Motor neuron (in vitro differentiated cells): Measurements from ENCODE around the gene RCBTB1. TPM values are rescaled to one million over a fixed set of nuclear protein-coding genes. Genes with fewer than 3 reads are reported as not detected.
"Not testable (repeated sequence)": the region's sequence is repeated elsewhere in the genome, so short reads cannot be mapped to it uniquely, and the experiment has no call there.

ENCODE experiments used
- ATAC-seq, 8 experiments: fragments of 200-7000 bp; cut with Tn5 transposase; replicated peaks in 6 of 8; 2 replicates each; pipeline ENCODE4 v1.8.0; 2021; ENCODE audit warnings: mild to moderate bottlenecking in 8 of 8, moderate library complexity in 8 of 8
- H3K27ac ChIP-seq, 2 donors: fragments of 250-450 bp; sonication (Bioruptor Pico); 2 replicates each; pipeline ENCODE4 v1.9.0; 2021; ENCODE audit warnings: antibody characterized with exemption in 2 of 2, mild to moderate bottlenecking in 2 of 2, moderate library complexity in 1 of 2
- H3K4me1 ChIP-seq, 2 donors: fragments of 250-450 bp; sonication (Bioruptor Pico); replicated peaks in 1 of 2; 2 replicates each; pipeline ENCODE4 v1.6.1; 2021; ENCODE audit warnings: antibody characterized with exemption in 2 of 2, mild to moderate bottlenecking in 2 of 2, moderate library complexity in 1 of 2
- H3K4me3 ChIP-seq, 5 donors: fragments of 250-450 bp; sonication (Bioruptor Pico); 2 replicates each; pipeline ENCODE4 v1.9.0; 2021; ENCODE audit warnings: antibody characterized with exemption in 5 of 5, mild to moderate bottlenecking in 5 of 5, moderate library complexity in 4 of 5
- WGBS, 10 experiments: fragments of 450-650 bp; shearing (Covaris generic); methylation state at CpG; one replicate each; pipeline ENCODE4 v1.0.0; 2022; 5-methylcytosine and 5-hydroxymethylcytosine counted together
- in situ Hi-C, 9 experiments: fragments of 400-800 bp; cut with MboI; loops; one replicate each; pipeline ENCODE4 v1.15.0; 2021; ENCODE audit warnings: low sequenced_read_pairs in 9 of 9, low pct_unique_long_range_greater_than_20kb in 2 of 9; ENCODE audit not compliant: unreplicated experiment in 9 of 9
- total RNA-seq, 8 experiments: library from RNA; unstranded; fragments of 300-600 nt; gene quantifications; 2 replicates each; pipeline versions ENCODE4 v1.2.3 to v1.2.4, GENCODE V29; 2022

Gene RCBTB1
- total RNA-seq, 8 experiments from 2014 or later: 13.6 to 27.5 (median 17.7) TPM

DNA sequence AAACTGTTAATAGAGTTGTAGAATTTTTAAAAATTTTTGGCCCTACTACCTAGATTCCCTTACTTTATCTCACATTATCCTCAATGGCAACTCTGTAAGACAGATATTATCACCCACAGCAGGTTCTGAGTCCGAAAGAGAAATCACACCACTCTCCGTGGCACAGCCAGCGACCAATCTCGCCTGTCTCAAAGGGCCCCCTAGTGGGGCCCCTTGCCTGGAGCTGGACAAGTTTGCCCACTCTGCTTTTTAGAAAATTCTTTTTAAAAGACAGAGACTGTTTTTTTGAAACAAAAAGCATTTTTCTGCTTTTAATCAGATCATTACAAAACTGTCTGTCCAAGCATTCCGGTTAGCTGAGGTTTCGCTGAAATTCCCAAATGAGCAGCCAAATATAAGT lies 67.9 kb downstream of the RCBTB1 start:
- Histone ChIP-seq H3K4me3 (no peak overlapping the region), H3K4me1 (no peaks in the 10 kb centered on the region), H3K27ac (no peak overlapping the region)
- WGBS, 10 experiments: 42 to 96% (median 74%) methylated on average over 2 to 6 of the region's 6 CpGs; no CpG with 5 or more reads in 2 of the 10 experiments
- no peak for ATAC-seq
- in situ Hi-C loops: no loop called here

DNA sequence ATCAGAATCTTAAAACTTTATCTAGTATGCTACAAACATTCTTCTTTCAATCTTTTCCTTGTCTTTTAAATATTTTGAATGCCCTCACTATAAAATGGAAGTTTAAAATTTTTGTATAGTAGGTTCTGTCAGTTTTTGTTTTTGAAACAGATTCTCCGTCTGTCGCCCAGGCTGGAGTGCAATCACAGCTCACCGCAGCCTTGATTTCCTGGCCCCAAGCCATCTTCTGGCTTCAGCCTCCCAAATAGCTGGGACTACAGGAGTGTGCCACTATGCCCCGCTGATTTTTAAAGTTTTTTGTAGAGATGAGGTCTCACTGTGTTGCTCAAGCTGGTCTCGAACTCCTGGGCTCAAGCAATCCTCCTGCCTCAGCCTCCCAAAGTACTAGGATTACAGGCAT lies 68.9 kb downstream of the RCBTB1 start:
- no peaks in the 10 kb centered on the region for H3K4me1 ChIP-seq
- in situ Hi-C loops: no loop called here

DNA sequence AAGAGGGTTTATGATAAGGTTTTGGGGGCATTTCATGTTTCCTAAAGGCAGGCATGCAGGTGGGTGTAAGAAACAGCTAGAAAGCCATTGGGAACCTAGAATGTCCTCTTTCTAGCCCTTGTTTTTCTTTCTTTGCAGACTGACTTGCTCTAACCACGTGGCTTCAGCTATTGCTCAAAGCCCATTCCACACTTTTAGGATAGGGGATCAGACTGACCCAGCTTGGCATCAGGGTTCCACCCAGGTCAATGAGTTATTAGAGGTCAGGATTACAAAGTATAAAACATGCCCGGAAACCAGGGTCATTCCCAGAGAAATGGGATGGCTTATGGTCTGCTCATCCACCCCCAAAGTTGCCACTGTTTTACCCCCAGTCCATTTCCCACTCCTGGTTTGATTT lies 72.8 kb downstream of the RCBTB1 start:
- H3K27ac ChIP-seq: no peak overlapping the region
- H3K4me3 ChIP-seq: no peak overlapping the region
- in situ Hi-C loops: no loop called here
- no peak for ATAC-seq
- WGBS, 10 experiments: 29 to 92% (median 68%) methylated on average over 1 to 2 of the region's 2 CpGs; no CpG with 5 or more reads in 4 of the 10 experiments
- H3K4me1 ChIP-seq: no peaks in the 10 kb centered on the region

More for the DNA sequence above, 68.9 kb downstream of the RCBTB1 start:
- Histone ChIP-seq H3K4me3 (no peak overlapping the region), H3K27ac (no peak overlapping the region)
- WGBS, 10 experiments: 64 to 100% (median 91%) methylated on average over 1 to 5 of the region's 5 CpGs
- ATAC-seq: no peak

DNA sequence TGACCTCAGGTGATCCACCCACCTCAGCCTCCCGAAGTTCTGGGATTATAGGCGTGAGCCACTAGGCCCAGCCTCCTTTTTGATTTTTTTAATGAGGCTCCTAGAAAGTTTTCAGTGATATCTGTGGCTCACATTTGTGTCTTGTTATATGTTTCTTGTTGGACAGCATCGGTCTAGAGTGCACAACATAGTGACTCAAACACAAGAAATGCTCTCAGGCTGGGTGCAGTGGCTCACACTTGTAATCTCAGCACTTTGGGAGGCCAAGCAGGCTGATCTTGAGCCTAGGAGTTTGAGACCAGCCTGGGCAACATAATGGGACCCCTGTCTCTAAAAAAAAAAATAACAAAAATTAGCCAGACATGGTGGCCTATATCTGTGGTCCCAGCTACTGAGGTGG lies 81.4 kb downstream of the RCBTB1 start:
- in situ Hi-C loops: no loop called here
- Histone ChIP-seq H3K4me1 (no peaks in the 10 kb centered on the region), H3K27ac (no peak overlapping the region), H3K4me3 (no peak overlapping the region)
- no peak for ATAC-seq
- 20 to 100% (median 92%) methylated on average over 1 to 3 of the region's 3 CpGs; no CpG with 5 or more reads in 3 of the 10 experiments for WGBS, 10 experiments

DNA sequence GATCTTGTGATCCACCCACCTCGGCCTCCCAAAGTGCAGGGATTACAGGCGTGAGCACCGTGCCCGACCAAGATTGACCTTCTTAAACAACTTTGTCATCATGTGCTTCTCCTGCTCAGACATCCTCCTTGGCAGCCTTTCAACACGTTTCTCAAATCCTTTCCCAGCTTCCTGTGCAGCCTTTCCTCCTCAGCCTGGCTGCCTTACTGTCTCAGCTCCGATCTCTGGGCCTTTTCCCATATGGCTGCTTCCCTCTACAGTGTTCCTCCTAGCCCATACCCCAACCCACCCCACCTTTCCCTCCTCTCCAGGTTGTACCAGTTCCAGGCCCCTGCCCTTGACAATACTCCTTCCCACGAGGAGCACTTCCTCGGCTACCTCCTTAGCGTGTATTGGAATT lies 82.4 kb downstream of the RCBTB1 start:
- in situ Hi-C loops: no loop called here
- no peak for ATAC-seq

DNA sequence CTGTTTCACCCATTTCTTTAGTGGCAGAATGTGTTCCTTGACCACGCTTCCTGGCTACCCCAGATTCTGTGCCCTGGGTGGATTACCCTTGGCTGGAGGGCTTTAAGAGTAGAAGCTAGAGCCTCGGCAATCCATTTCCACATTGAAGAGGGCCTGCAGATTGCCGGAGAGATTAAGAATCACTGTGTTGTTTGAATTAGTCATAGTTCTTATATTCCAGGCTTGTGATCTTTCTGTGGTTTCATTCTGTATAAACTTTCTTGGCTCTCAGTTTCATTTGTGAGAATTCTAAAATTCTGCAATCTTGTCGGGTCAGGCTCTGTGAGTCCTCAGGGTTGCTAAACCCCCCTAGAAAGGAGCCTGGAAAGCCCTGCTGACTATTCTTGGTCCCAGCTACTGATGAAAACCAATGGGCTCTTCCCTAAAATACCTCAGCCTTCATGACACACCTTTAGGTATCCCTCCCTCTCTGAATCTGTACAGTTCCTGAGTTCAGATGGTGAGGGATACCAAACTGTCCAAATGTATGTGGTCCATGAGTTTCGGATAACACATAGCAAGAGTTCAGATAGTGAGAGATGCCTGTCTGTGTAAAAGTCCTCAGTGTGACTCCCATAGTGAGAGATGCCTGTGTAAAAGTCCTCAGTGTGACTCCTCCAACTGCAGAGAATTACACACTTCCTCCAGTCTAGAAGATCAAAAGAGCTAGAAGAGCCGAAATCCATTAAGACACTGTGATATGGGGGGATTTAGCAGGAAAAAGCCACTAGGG lies 85.3 kb downstream of the RCBTB1 start:
- Histone ChIP-seq H3K4me1 (no peaks in the 10 kb centered on the region), H3K27ac (no peak overlapping the region), H3K4me3 (no peak overlapping the region)
- 25 to 100% (median 77%) methylated on average over 1 to 6 of the region's 6 CpGs; no CpG with 5 or more reads in 1 of the 10 experiments for WGBS, 10 experiments
- in situ Hi-C loops: no loop called here
- ATAC-seq: no peak

More for the DNA sequence above, 82.4 kb downstream of the RCBTB1 start:
- no peaks in the 10 kb centered on the region for H3K4me1 ChIP-seq
- no peak overlapping the region for H3K27ac ChIP-seq
- WGBS, 10 experiments: 0 to 100% (median 73%) methylated on average over 1 to 6 of the region's 9 CpGs; no CpG with 5 or more reads in 2 of the 10 experiments
- H3K4me3 ChIP-seq: no peak overlapping the region

DNA sequence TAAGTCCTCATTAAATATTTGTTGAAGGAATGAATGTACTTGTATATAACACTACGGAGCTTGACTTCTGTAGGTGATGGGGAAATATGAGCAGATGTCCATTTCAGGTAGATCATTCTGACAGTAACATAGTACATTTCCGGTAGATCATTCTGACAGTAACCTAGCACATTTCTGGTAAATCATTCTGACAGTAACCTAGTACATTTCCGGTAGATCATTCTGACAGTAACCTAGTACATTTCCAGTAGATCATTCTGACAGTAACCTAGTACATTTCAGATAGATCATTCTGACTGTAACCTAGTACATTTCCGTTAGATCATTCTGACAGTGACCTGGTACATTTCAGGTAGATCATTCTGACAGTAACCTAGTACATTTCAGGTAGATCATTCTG lies 87.2 kb downstream of the RCBTB1 start:
- Histone ChIP-seq H3K4me3 (no peak overlapping the region), H3K4me1 (no peaks in the 10 kb centered on the region), H3K27ac (no peak overlapping the region)
- WGBS, 10 experiments: 73 to 100% (median 98%) methylated on average over 1 to 4 of the region's 4 CpGs
- ATAC-seq: no peak
- in situ Hi-C loops: no loop called here

DNA sequence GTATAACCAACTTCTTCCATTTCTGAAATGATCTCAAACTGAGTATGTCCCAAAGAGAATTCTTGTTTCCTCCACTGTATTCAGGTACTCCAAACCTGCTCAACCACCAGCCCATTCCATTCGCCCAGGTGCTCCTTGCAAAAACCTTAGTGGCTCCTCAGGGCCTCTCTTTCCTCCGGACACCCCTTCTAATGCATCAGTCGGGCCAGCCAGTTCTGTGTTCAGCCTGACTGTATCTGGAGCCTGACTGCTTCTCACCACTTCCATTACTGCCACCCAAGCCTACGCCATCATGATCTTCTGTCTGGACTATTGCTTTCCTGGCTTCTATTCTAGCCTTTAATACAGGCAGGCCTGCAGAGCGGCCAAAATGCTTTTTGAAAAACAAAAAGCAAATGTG lies 88.1 kb downstream of the RCBTB1 start:
- WGBS, 10 experiments: 80 to 100% (median 94%) methylated on average over 1 to 4 of the region's 5 CpGs; no CpG with 5 or more reads in 1 of the 10 experiments
- in situ Hi-C loops: no loop called here
- Histone ChIP-seq H3K4me3 (no peak overlapping the region), H3K4me1 (no peaks in the 10 kb centered on the region), H3K27ac (no peak overlapping the region)
- ATAC-seq: no peak

DNA sequence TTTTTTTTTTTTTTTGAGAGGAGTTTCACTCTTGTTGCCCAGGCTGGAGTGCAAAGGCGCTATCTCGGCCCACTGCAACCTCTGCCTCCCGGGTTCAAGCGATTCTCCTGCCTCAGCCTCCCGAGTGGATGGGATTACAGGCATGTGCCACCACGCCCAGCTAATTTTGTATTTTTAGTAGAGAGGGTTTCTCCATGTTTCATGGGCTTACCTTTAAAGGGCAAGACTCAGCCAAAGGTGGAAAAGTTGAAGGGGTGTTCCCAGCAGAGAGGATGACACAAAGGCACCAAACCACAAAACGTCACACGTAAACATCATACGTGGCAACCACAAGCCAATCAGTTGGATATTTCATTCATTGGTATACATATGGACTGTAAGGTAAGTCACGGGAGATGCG lies 88.5 kb downstream of the RCBTB1 start:
- H3K27ac ChIP-seq, in situ Hi-C loops, H3K4me3 ChIP-seq, H3K4me1 ChIP-seq, ATAC-seq: not testable (repeated sequence)
- WGBS, 10 experiments: 86 to 100% (median 94%) methylated on average over 1 to 10 of the region's 11 CpGs; no CpG with 5 or more reads in 3 of the 10 experiments

DNA sequence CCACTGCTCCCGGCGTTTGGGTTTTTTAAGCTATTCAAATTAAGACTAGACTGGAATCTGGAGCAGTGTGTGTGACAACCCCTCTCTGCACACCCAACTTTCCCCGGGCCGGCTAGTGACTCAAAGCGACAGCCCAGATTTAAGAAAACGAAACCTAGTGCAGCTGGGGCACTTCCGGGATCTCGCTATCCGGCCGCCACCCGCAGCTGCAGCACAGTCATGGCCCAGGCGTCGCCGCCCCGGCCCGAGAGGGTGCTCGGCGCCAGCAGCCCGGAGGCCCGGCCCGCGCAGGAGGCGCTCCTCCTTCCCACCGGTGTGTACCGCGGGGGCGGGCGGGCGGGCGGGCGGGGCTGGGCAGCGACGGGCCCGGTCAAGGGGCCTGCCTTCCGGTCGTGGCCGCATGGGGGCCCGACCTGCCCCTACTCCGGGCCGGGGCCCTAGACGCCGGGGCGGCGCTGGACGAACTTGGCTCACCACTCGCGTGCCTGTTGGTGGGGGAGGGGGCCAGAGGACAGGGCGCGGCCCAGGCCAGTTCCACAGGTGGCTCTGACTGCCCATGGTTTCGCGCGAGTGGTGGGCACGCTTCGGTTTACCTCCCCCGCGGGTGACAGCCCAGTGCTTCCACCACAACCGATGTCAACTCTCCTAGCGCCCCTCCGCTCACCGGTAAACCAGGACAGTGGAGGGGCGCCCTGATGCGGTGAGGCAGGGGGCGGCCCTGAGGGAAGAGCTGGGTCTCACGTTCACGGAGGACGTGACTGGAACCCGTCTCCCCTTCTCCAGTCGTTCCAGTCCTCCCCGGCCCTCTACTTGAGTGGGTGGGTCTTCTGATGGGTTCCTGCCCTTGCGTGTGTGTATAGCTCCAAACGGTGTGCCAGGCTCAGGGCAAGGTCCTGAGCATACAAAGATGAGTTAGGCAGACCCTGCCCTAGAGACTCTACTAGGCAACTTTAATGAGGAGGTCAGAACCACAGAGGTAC lies 89.3 kb downstream of the RCBTB1 start, which contains the start of gene PHF11:
PHF11 (plus strand) TSS at position 171 of the 980 bp plus-strand sequence; CDS start at position 220, 49 bp downstream.
- Histone ChIP-seq H3K27ac (no peak within 1 kb of the TSS), H3K4me3 (peak within 1 kb of the TSS in 4 of 5 donors; percentile 9 to 34 (median 30)), H3K4me1 (no peaks in the 10 kb centered on the region)
- in situ Hi-C loops: no loop called here
- ATAC-seq: peak; percentile 70 to 88 (median 84)
- 0 to 35% (median 10%) methylated on average over 1 to 6 of the region's 71 CpGs; no CpG with 5 or more reads in 3 of the 10 experiments for WGBS, 10 experiments

DNA sequence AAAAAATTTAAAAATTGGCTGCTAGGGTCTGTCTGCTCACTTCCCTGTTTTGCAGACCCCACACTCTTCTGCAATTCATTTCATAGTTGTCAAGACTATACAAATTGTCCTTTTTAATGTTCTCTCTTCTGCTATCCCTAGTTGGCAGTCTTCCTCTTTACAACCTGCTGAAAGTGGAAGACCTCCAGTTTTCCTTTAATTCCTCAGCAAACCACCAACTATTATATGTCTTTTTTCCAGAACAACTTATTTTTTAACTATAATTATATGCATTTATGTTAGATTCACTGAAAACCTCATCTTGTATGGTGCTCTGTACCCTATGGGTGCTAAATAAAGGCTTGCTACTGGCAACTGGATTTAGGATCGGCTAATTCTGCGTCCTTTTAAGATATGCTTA lies 90.7 kb downstream of the RCBTB1 start:
- no peak overlapping the region for H3K4me3 ChIP-seq
- no peaks in the 10 kb centered on the region for H3K4me1 ChIP-seq
- no peak for ATAC-seq
- 46 to 100% (median 90%) methylated on average over 1 to 2 of the region's 2 CpGs; no CpG with 5 or more reads in 1 of the 10 experiments for WGBS, 10 experiments
- no peak overlapping the region for H3K27ac ChIP-seq
- in situ Hi-C loops: no loop called here

DNA sequence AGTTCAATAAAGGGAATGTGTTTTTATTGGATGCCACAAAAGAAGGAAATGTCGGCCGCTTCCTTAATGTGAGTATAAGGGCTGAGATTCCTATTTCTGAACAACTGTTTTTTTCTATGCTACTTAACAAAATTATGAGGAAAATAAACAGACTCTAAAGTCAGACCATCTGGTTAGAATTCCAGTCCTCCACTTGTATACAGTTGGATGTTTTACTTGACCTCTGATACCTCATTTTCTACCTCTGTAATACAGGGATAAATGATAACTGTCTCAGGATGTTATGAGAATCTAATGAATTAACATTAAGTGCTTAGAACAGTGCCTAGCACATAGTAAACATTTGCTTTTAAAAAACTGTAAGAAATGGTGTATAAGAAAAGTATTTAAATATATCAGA lies 96.8 kb downstream of the RCBTB1 start:
- Histone ChIP-seq H3K4me3 (no peak overlapping the region), H3K4me1 (no peaks in the 10 kb centered on the region), H3K27ac (no peak overlapping the region)
- in situ Hi-C loops: no loop called here
- no peak for ATAC-seq
- 100% methylated on average over 2 of the region's 2 CpGs; no CpG with 5 or more reads in 4 of the 10 experiments for WGBS, 10 experiments
